SK-N-SH treated with all-trans-retinoic acid at 6 μM for 48 hours (cell line): Measurements from ENCODE around the gene FGGY.

ENCODE experiments used
- ARNTL ChIP-seq: fragments of 450-650 bp; formaldehyde crosslinking; IDR thresholded peaks from 2 replicates; pipeline ENCODE4 v1.5.0; 2020; ENCODE audit warnings: low read depth, mild to moderate bottlenecking, moderate library complexity, borderline replicate concordance
- GLIS3 ChIP-seq: fragments of 250-450 bp; sonication (Bioruptor Pico); IDR thresholded peaks from 2 replicates; pipeline ENCODE4 v1.5.0; 2020; ENCODE audit warnings: mild to moderate bottlenecking, moderate library complexity
- RARB ChIP-seq: fragments of 250-450 bp; sonication (Bioruptor Pico); IDR thresholded peaks from 2 replicates; pipeline ENCODE4 v1.8.0; 2021; ENCODE audit warnings: mild to moderate bottlenecking, moderate library complexity
- ZFP3 ChIP-seq: fragments of 250-450 bp; sonication (Bioruptor Pico); IDR thresholded peaks from 2 replicates; pipeline ENCODE4 v1.5.0; 2020; ENCODE audit warnings: mild to moderate bottlenecking, moderate library complexity
- ZFP30 ChIP-seq: fragments of 450-650 bp; formaldehyde crosslinking; IDR thresholded peaks from 2 replicates; pipeline ENCODE4 v1.5.0; 2022; ENCODE audit warnings: mild to moderate bottlenecking, moderate library complexity
- ZNF70 ChIP-seq: fragments of 450-650 bp; formaldehyde crosslinking; IDR thresholded peaks from 2 replicates; pipeline ENCODE4 v1.5.0; 2020; ENCODE audit warnings: mild to moderate bottlenecking, moderate library complexity
- ZNF8 ChIP-seq: fragments of 450-650 bp; formaldehyde crosslinking; IDR thresholded peaks from 2 replicates; pipeline ENCODE4 v1.5.0; 2020; ENCODE audit warnings: mild to moderate bottlenecking, moderate library complexity
- TF ChIP-seq, protein P1 (sequence below): fragments of 250-450 bp; sonication (Bioruptor Pico); IDR thresholded peaks from 2 replicates; pipeline ENCODE4 v1.8.0; 2021; ENCODE audit warnings: low read depth, mild to moderate bottlenecking, moderate library complexity, borderline replicate concordance

DNA sequence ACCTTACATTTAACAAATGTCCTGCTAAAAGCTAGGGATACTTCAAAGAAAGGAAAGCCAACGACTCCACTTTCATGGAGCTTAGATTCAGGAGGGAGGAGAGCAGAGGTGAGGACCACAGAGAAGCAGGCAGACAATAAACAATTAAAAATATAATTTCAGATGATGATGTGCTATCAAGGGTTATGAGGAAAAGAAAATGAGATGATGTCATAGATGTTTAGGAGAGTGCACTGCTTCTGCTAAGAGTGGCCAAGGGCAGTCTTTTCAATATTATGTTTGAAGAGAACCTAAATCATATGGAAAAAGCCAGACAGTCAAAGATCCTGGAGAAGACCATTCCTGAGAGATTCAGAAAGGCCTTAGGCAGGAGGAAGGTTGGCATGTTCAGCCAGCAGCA lies 451.2 kb downstream of the FGGY start:
- TF ChIP-seq ZFP3 (no peak), ZNF70 (CRISPR knock-in tag) (no peak), ARNTL (CRISPR knock-in tag) (no peak), ZFP30 (CRISPR knock-in tag) (no peak), ZNF8 (CRISPR knock-in tag) (no peak), RARB (CRISPR knock-in tag) (no peak), GLIS3 (CRISPR knock-in tag) (no peak)
- TF ChIP-seq, protein P1, sequence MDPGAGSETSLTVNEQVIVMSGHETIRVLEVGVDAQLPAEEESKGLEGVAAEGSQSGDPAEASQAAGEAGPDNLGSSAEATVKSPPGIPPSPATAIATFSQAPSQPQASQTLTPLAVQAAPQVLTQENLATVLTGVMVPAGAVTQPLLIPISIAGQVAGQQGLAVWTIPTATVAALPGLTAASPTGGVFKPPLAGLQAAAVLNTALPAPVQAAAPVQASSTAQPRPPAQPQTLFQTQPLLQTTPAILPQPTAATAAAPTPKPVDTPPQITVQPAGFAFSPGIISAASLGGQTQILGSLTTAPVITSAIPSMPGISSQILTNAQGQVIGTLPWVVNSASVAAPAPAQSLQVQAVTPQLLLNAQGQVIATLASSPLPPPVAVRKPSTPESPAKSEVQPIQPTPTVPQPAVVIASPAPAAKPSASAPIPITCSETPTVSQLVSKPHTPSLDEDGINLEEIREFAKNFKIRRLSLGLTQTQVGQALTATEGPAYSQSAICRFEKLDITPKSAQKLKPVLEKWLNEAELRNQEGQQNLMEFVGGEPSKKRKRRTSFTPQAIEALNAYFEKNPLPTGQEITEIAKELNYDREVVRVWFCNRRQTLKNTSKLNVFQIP (CRISPR knock-in tag): no peak
